B cell (primary cell): ENCODE data around the gene FOXO1. TPM values are rescaled to one million over a fixed set of nuclear protein-coding genes. Genes with fewer than 3 reads are reported as not detected.

Source experiments
- ATAC-seq: fragments of 200-7000 bp; cut with Tn5 transposase; one replicate; pipeline ENCODE4 v1.10.0; 2021; ENCODE audit warnings: low read depth, mild to moderate bottlenecking, moderate number of reproducible peaks, moderate library complexity
- CTCF ChIA-PET: fragments of 350-600 bp; sonication (Branson Sonifier 250); formaldehyde crosslinking; loops from one replicate; lab custom pipeline; 2021; ENCODE audit warnings: antibody characterized with exemption, inconsistent platforms; lab: Charles Lee
- POLR2A ChIA-PET: fragments of 350-600 bp; sonication (Branson Sonifier 250); formaldehyde crosslinking; loops from one replicate; lab custom pipeline; 2021; ENCODE audit warnings: antibody characterized with exemption; lab: Charles Lee
- DNase-seq: peaks from one replicate; pipeline ENCODE4 v3.0.0; 2013
- H2AFZ ChIP-seq: 2 replicates; pipeline ENCODE4 v1.6.1; 2012; ENCODE audit warnings: mild to moderate bottlenecking, low read depth, low read length; ENCODE audit not compliant: insufficient read depth, poor library complexity, severe bottlenecking
- H3K27ac ChIP-seq, 2 donors: 1 replicate in 1 of 2; 2 replicates in 1 of 2; pipeline ENCODE4 v1.5.1; 2012 to 2013; ENCODE audit warnings: low read length in 2 of 2, mild to moderate bottlenecking in 2 of 2, moderate library complexity in 1 of 2
- H3K27me3 ChIP-seq, 4 experiments: fragments of 200-600 bp in 1 of 4; sonication (generic) in 1 of 4; replicated peaks in 1 of 4; 1 replicate in 2 of 4; 2 replicates in 2 of 4; pipeline versions ENCODE4 v1.6.1 to v1.7.0; 2013 to 2016; ENCODE audit warnings: low read length in 3 of 4, mild to moderate bottlenecking in 2 of 4, mixed read lengths in 1 of 4, moderate library complexity in 1 of 4; ENCODE audit not compliant: insufficient read depth in 4 of 4, control insufficient read depth in 3 of 4; ENCODE audit errors: control extremely low read depth in 1 of 4
- H3K36me3 ChIP-seq, 2 experiments: replicated peaks in 1 of 2; 1 replicate in 1 of 2; 2 replicates in 1 of 2; pipeline versions ENCODE4 v1.6.1 to v1.7.1; 2013; ENCODE audit warnings: low read length in 1 of 2; ENCODE audit not compliant: insufficient read depth in 2 of 2, control insufficient read depth in 1 of 2; ENCODE audit errors: control extremely low read depth in 1 of 2, extremely low read depth in 1 of 2
- H3K4me1 ChIP-seq, 2 donors: fragments of 200-600 bp in 1 of 2; sonication (generic) in 1 of 2; 1 replicate in 1 of 2; 2 replicates in 1 of 2; pipeline versions ENCODE4 v1.5.1 to v1.6.1; 2013 to 2017; ENCODE audit warnings: low read length in 2 of 2; ENCODE audit not compliant: control insufficient read depth in 2 of 2, insufficient read depth in 2 of 2
- H3K4me2 ChIP-seq: replicated peaks from 2 replicates; pipeline ENCODE3; 2012; ENCODE audit warnings: mild to moderate bottlenecking, low read depth, low read length; ENCODE audit not compliant: poor library complexity, severe bottlenecking
- H3K4me3 ChIP-seq, 5 experiments: fragments of 200-600 bp in 1 of 5; sonication (generic) in 1 of 5; 1 replicate in 3 of 5; 2 replicates in 2 of 5; pipeline versions ENCODE4 v1.5.1 to v1.7.0; 2011 to 2016; ENCODE audit warnings: low read length in 4 of 5, mild to moderate bottlenecking in 4 of 5, low read depth in 2 of 5, control low read depth in 1 of 5, moderate library complexity in 1 of 5; ENCODE audit not compliant: insufficient read depth in 1 of 5; ENCODE audit errors: control extremely low read depth in 1 of 5, extremely low read depth in 1 of 5
- H3K79me2 ChIP-seq: fragments of 200-600 bp; sonication (generic); one replicate; pipeline ENCODE4 v1.6.0; 2016; ENCODE audit warnings: low read length; ENCODE audit not compliant: control insufficient read depth, insufficient read depth
- H3K9ac ChIP-seq: fragments of 200-600 bp; sonication (generic); 2 replicates; pipeline ENCODE4 v1.6.1; 2017; ENCODE audit warnings: mild to moderate bottlenecking, low read length, moderate library complexity
- H3K9me3 ChIP-seq, 3 donors: one replicate each; pipeline versions ENCODE4 v1.6.1 to v1.7.1; 2013; ENCODE audit warnings: low read length in 2 of 3; ENCODE audit not compliant: control insufficient read depth in 2 of 3, insufficient read depth in 1 of 3; ENCODE audit errors: control extremely low read depth in 1 of 3
- H4K20me1 ChIP-seq: 2 replicates; pipeline ENCODE4 v1.6.0; 2012; ENCODE audit warnings: mild to moderate bottlenecking, low read length; ENCODE audit not compliant: insufficient read depth, control insufficient read depth, poor library complexity, severe bottlenecking
- H3K27ac Mint-ChIP-seq: one replicate; pipeline ENCODE4 v1.8.0; 2021; ENCODE audit warnings: mixed read lengths
- H3K27me3 Mint-ChIP-seq: one replicate; pipeline ENCODE4 v1.8.0; 2021; ENCODE audit warnings: mixed read lengths
- H3K4me1 Mint-ChIP-seq: one replicate; pipeline ENCODE4 v1.8.0; 2021; ENCODE audit warnings: mixed read lengths
- H3K4me3 Mint-ChIP-seq: one replicate; pipeline ENCODE4 v1.8.0; 2021; ENCODE audit warnings: mixed read lengths
- H3K9me3 Mint-ChIP-seq: one replicate; pipeline ENCODE4 v1.8.0; 2022; ENCODE audit warnings: mixed read lengths; ENCODE audit not compliant: insufficient read depth
- EZH2 ChIP-seq: IDR thresholded peaks from 2 replicates; pipeline ENCODE4 v1.6.1; 2012; ENCODE audit warnings: borderline replicate concordance, low read depth, mild to moderate bottlenecking, moderate library complexity, low read length; ENCODE audit not compliant: insufficient read depth, poor library complexity, severe bottlenecking
- WGBS: methylation state at CpG from one replicate; pipeline ENCODE4 v1.1.5; 2013; ENCODE audit warnings: missing lambda C conversion rate; ENCODE audit not compliant: insufficient coverage; 5-methylcytosine and 5-hydroxymethylcytosine counted together
- intact Hi-C: fragments of 100-400 bp; cut with micrococcal nuclease; formaldehyde crosslinking; loops from one replicate; pipeline ENCODE4 v1.10.0; 2022
- polyA plus RNA-seq: library from polyadenylated mRNA; depleted of rRNA; stranded (reverse); fragments of >200 nt; gene quantifications from 2 replicates; pipeline ENCODE4 v1.2.3, GENCODE V29; 2012
- total RNA-seq, 2 donors: library from RNA; stranded (reverse); fragments of 120-200 nt in 1 of 2; gene quantifications; 1 replicate in 1 of 2; 2 replicates in 1 of 2; pipeline versions ENCODE4 v1.2.3 to v1.2.4, GENCODE V29; 2013 to 2022
- TF ChIP-seq, protein P1 (sequence below): fragments of 200-600 bp; IDR thresholded peaks from one replicate; pipeline ENCODE4 v1.8.0; 2022; ENCODE audit warnings: antibody characterized with exemption, mild to moderate bottlenecking

Gene FOXO1
- total and polyA plus RNA-seq, 2 donors (not counting 1 experiment from before 2014, with no cell fraction given) = 22.8 to 77.9 TPM

DNA sequence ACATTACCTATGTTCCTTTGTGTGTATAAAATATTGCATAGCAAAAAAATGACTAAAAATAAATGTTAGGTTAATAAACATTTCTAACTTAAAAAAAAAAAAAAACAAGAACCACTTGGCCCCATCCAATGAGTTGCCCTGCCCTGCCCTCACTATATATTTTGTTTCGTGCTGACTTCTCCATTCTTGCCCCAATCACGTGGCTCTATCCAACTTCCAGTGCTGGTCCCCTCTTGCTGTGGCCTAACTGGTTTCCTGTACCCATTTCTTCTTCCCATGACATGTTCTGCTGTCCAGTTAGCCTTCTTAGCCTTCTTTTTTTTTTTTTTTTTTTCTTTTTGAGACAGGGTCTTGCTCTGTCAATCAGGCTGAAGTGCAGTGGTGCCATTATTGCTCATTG is 151.6 kb downstream of the FOXO1 start:
- peaks cover 14% of the 10 kb centered on the region for H3K79me2 ChIP-seq
- H3K4me3 ChIP-seq = no peak overlapping the region
- Mint-ChIP-seq H3K27me3 (no peaks in the 10 kb centered on the region), H3K4me1 (peaks cover 36% of the 10 kb centered on the region), H3K4me3 (no peak overlapping the region), H3K9me3 (no peaks in the 10 kb centered on the region), H3K27ac (no peak overlapping the region)
- H3K27me3 ChIP-seq = no peaks in the 10 kb centered on the region
- ChIA-PET CTCF (no interaction called here), POLR2A (no interaction called here)
- DNase-seq (no peak), ATAC-seq (no peak)
- TF ChIP-seq EZH2 = no peak
- TF ChIP-seq, protein P1, sequence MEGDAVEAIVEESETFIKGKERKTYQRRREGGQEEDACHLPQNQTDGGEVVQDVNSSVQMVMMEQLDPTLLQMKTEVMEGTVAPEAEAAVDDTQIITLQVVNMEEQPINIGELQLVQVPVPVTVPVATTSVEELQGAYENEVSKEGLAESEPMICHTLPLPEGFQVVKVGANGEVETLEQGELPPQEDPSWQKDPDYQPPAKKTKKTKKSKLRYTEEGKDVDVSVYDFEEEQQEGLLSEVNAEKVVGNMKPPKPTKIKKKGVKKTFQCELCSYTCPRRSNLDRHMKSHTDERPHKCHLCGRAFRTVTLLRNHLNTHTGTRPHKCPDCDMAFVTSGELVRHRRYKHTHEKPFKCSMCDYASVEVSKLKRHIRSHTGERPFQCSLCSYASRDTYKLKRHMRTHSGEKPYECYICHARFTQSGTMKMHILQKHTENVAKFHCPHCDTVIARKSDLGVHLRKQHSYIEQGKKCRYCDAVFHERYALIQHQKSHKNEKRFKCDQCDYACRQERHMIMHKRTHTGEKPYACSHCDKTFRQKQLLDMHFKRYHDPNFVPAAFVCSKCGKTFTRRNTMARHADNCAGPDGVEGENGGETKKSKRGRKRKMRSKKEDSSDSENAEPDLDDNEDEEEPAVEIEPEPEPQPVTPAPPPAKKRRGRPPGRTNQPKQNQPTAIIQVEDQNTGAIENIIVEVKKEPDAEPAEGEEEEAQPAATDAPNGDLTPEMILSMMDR = no peak
- peaks cover 17 to 19% of the 10 kb centered on the region in 2 donors for H3K4me1 ChIP-seq
- H3K36me3 ChIP-seq = no peaks in the 10 kb centered on the region
- no peak overlapping the region for H2AFZ ChIP-seq
- no peaks in the 10 kb centered on the region for H3K9me3 ChIP-seq
- 79% methylated on average over 2 of the region's 2 CpGs for WGBS
- no peak overlapping the region for H3K27ac ChIP-seq
- no peaks in the 10 kb centered on the region for H4K20me1 ChIP-seq
- H3K4me2 ChIP-seq = no peak overlapping the region
- no peak overlapping the region for H3K9ac ChIP-seq
- intact Hi-C loops = no loop called here

DNA sequence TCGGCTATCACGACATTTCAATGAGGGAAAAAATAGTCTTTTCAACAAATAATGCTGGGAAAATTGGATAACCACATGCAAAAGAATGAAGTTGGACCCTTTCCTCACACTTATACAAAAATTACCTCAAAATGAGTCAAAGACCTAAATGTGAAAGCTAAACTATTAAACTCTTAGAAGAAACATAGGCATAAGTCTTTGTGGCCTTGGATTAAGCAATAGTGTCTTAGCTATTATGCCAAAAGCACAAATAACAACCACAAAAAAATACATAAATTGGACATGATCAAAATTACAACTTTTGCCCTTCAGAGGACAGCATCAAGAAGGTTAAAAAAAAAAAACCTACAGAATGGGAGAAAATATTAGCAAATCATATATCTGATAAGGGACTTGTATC is 156.6 kb downstream of the FOXO1 start:
- Histone ChIP-seq H3K79me2 (peaks cover 10% of the 10 kb centered on the region), H3K9me3 (no peaks in the 10 kb centered on the region), H4K20me1 (no peaks in the 10 kb centered on the region), H3K27me3 (no peaks in the 10 kb centered on the region), H3K4me3 (no peak overlapping the region), H2AFZ (no peak overlapping the region), H3K4me1 (peaks cover 0 to 3% of the 10 kb centered on the region in 2 donors), H3K4me2 (no peak overlapping the region), H3K36me3 (no peaks in the 10 kb centered on the region), H3K9ac (no peak overlapping the region), H3K27ac (no peak overlapping the region)
- ChIA-PET CTCF (no interaction called here), POLR2A (no interaction called here)
- no CpG with 5 or more reads among the region's 2 CpGs for WGBS
- Mint-ChIP-seq H3K9me3 (no peaks in the 10 kb centered on the region), H3K27ac (no peak overlapping the region), H3K4me3 (no peak overlapping the region), H3K27me3 (no peaks in the 10 kb centered on the region), H3K4me1 (peaks cover 16% of the 10 kb centered on the region)
- intact Hi-C loops = no loop called here
- ATAC-seq (no peak), DNase-seq (no peak)
- TF ChIP-seq EZH2 = no peak
- TF ChIP-seq, protein P1 = no peak
